ENCODE data around the gene NR5A2.

NR5A2 gene

DNA sequence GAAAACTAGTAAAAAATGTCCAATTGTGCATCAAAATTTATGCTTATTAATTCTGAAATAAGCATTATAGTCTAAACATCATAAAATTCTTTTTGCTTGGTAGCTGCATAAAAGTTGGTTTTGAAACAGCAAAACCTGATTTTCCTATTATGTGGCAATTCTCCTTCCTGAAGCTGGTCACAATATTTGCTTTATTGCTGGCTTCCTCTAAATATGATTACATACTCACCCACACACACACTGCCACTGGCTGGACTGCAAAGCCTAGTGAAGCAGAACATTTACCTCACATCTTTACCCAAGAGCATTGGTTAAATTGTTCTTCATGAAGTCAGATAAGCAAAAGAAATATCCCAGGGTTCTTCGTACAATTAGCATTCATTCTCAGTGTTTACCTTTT, 103.0 kb downstream of the NR5A2 start:
- DNase-seq = no peak

DNA sequence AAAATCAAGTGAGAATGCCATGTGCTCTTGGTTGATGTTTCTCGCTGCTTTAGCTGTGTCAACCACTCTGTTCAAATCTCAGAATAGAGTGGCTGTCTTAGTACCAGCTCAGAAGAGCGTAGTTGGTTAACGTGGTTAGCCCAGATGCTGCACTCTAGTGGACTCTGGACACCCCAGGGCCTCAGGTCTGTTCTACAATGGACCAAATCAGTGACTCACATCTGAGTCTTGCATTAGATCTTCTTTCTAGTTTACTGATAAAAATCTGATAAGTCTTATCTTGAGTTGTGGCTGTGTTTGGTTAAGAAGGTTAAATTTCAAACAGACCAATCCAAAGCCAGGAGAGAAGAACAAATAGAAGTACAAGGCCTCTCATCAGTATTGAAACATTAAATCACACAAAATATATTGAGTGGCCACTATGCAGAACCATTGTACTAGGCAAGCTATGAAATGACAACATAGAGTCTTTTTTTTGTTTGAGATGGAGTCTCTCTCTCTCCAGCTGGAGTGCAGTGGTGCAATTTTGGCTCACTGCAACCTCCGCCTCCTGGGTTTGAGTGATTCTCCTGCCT, 104.1 kb downstream of the NR5A2 start:
- DNase-seq = no peak

DNA sequence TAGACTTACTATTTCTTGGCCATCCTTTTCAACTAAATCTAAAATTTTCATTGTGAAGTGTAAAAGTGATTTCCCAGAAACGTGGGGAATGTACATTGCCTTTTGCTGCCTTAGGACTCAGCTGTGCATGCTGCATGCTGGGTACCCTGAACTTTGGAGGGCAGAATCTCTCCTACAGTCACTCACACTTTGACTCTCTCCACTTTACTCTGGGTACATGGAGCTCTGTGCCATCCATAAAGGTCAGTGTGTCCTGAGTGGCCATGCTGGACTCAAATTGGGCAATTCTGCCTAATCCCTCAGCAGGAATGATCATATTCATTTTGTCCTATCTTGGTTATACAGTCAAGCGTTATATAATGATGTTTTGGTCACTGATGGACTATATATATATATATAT, 105.6 kb downstream of the NR5A2 start:
- no peak for DNase-seq

GRCh38 chr1:200134116-200134515, 106.6 kb downstream of the NR5A2 start:
- DNase-seq = no peak

DNA sequence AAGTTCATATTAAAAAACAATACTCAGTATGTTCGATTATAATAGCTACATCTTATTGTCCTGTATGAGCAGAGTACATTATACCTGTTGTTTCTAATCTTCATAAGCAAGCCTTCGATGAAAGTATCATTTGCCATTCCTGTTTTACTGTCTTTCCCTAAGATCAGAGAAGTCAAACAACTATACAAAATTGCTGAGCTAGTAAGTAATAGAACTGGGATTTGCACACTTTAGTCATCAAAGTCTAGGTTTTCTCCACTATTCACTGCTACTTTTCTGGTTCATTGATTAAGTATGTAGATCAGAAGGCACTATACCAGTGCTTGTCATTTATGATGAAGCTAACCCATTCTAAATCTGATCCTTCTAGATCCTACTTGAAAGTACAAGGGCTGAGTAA, 108.9 kb downstream of the NR5A2 start:
- DNase-seq = no peak

DNA sequence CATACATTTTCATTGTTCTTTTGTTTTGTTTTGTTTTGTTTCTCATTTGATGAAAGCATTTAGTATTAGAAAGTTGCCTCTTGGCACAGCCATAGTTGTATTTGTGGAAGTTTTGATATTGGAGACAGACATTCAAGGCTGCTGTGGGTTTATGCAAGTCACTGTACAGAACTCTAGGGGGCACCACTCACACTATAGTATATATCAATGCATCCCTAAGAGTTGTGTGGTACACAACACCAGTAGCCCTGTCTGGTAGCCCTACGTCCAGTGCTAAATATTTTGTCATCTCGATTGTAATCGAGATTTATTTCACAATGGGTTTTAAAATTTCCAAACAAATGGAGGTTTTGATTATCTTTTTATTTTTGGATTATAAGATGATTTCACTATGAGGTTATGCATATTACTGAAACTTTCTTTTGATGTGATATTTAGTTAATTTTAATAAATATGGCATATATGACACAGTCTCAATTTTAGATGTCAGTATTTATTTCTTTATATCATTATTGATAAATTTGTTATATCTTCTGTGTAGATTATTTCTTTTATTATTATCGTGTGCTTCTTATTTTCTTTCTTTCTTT, 112.2 kb downstream of the NR5A2 start:
- peak; percentile 57 for DNase-seq

DNA sequence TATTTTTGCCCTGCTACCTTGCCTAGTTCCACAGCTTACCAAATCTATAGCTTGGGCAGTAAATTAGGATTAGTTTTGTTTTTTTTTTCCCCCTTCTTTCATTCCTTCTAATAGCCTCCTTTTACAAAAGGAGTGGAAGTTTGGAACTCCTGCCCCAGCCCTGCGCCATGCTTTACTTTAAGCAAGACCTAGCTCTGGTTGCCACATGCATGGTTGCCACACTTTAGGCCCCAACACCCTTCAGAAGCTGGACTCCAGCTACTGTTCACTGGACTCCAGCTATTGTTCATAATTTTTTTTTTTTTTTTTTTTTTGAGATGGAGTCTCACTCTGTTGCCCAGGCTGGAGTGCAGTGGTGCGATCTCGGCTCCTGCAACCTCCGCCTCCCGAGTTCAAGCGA, 115.8 kb downstream of the NR5A2 start:
- DNase-seq = no peak

- no peak for DNase-seq
Measured at GRCh38 chr1:200146100-200146499, 118.6 kb downstream of the NR5A2 start.

DNA sequence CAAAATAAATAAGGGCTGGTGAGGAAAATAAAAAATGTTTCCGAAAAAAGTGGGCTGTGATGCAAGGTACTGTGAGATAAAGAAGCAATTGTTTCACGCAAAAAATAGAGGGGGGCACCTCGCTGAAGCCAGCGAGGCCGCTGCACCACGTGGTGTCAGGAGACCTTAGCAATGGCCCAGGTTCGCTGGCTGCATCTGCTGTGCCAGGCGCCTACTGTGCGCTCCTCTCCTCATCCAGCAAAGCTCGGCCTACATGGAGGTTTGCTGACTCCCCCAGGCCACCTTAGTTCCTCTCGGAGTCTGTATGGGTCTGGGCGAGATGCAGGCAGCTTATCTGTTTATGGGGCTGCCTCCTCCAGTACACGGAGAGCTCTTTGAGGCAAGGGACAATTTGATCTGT, 119.6 kb downstream of the NR5A2 start:
- no peak for DNase-seq

DNA sequence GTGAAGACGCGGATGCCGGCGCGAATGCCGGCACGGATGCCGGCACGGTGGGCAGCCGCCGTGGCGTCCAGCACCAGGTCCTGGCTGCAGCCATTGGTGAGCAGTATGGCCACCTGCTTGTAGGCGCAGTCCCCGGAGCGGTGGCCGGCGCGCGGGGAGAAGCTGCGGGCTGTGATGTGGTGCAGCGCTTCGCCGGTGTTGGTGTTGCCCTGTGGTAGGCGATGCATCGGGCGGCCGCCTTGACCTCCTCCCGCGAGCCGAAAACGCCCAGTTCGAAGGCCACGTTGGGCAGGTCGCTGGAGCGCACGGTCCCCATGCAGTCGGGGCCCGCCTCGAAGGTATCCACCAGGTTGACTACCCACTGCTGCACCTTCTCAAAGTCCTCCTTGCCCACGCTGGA, 120.2 kb downstream of the NR5A2 start:
- no peak for DNase-seq

GRCh38 chr1:200150006-200150405, 122.5 kb downstream of the NR5A2 start:
- DNase-seq = no peak

DNA sequence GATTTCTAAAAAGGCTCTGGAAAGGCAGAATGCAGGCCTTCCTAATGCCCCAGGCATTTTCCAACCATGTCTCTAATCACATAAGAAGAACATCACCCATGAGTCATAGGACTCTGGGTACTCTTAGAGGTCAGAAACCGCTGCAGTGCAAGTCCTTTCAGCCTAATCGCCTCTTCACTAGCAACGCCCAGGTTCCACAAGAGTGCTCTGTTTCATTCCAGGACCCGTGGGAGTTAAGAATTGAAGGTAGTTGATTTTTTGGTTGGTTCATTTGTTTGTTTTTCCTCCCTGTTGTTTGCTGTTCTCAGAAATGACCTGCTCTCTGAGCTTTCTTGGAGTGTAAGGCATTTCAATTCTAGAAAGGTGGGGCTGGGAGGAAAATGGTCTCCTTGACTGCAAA, 123.2 kb downstream of the NR5A2 start:
- no peak for DNase-seq

- no peak for DNase-seq
Measured at GRCh38 chr1:200152336-200152735, 124.8 kb downstream of the NR5A2 start.

DNA sequence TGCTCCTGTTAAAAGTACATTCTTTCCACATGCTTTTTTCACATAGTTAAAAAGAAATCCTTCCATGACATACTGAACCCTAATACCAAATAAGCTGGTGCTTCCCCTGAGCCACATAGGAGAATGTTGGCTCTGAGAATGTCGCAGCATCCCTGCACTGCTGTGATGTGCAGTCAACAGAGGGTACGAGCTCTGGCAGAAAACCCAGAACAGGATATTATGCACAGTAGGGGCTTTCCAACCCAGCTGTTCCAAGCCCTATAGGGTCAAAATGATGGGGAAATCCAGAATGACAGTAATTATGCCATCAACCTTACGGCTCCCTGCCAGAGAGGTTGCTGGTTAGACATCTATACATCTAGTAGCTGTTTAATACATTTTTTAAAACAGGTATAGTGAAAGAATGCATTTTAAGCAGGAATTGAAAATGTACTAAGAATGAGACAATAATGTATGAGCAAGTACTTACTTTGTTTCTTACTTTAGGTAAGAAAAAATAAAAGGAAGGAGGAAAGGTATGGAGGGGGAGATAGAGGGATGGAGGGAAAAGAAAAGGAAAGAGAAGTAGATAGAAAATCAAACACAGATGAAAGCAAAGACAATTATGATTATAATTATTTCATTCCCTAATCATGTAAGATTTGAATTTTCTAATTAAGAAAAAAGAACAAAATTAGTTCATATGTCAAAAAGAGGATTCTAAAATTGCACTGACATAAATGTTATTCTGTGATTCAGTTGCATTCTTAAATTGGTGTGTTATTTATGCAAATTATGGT, 126.0 kb downstream of the NR5A2 start:
- DNase-seq = no peak

DNA sequence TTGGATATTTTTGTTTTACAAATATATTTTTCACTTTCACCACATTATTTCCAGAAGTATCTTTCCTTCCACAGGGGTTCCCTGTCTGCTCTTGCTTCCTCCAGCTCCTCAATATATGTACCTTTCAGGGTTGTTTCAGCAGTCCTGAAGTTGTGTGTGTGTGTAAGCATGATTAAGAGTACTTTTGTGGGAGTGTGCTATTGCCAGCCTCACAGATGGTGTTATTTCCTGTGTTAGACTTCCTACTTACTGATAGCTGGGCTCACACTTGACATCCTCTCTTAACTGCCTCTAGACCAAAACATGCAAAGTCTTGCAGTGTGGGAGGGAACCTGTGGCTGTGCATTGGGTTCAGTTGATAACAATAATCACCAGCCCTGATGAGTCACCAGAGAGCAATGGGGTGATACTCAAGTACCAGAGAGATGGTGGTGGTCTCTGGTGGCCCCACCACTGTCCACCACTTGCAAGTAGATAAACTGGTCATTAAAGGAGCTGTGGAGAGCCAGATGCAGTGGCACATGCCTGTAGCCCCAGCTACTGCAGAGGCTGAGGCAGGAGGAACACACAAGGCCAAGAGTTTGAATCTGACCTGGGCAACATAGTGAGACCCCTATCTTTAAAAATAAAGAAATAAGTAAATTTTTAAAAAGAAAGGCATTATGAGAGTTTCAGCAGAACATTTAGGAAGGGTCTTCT, 126.7 kb downstream of the NR5A2 start:
- DNase-seq = no peak

GRCh38 chr1:200157715-200158114, 130.2 kb downstream of the NR5A2 start:
- DNase-seq = no peak

GRCh38 chr1:200161801-200162200, 134.3 kb downstream of the NR5A2 start:
- DNase-seq = no peak

DNA sequence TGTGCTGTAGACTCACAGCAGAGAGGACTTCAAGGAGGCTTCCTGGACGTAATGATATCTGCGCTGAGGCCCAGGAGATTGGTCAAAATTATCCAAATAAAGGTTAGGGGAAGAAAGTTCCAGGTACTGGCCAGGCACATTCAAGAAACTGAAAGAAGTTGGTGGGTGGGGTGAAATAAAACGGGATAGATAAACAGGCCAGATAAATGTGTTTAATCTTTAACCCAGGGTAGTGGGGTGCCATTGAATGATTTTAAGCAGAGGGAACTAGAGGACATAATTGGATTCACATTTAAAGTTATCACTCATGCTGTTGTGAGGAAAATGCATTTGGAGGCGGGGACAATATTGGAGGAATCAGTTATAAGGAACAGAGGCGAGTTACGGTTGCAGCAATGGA, 134.7 kb downstream of the NR5A2 start:
- DNase-seq = no peak

DNA sequence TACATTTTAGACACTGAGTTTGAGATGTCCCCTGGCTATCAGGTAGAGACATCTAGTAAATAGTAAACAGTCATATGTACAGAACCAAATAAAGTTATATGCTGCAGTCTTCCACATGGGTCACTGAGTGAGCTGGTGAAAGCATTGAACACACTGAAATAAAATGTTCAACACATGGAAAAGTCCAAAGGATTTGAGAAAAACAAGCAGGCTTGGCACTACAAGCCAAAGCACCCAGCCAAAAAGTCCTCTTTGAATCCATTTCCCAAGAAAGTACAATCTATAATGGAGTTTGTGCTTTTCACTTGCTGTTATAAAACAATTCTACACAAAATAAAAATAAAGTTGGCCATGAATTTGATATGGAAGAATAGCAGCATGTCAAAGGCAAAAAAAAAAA, 135.4 kb downstream of the NR5A2 start:
- no peak for DNase-seq

DNA sequence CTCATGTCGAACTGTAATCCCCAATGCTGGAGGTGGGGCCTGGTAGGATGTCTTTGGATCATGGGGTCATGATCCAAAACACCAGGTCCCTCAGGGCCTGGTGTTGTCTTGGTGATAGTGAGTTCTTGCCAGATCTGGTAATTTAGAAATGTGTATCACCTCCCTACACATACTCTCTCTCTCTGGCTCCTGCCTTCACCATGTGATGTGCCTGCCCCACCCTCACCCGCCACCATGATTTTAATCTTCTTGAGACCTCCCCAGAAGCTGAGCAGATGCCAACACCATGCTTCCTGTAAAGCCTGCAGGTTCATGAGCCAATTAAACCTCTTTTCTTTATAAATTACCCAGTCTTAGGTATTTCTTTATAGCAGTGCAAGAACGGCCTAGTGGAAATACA, 136.4 kb downstream of the NR5A2 start:
- DNase-seq = no peak

DNA sequence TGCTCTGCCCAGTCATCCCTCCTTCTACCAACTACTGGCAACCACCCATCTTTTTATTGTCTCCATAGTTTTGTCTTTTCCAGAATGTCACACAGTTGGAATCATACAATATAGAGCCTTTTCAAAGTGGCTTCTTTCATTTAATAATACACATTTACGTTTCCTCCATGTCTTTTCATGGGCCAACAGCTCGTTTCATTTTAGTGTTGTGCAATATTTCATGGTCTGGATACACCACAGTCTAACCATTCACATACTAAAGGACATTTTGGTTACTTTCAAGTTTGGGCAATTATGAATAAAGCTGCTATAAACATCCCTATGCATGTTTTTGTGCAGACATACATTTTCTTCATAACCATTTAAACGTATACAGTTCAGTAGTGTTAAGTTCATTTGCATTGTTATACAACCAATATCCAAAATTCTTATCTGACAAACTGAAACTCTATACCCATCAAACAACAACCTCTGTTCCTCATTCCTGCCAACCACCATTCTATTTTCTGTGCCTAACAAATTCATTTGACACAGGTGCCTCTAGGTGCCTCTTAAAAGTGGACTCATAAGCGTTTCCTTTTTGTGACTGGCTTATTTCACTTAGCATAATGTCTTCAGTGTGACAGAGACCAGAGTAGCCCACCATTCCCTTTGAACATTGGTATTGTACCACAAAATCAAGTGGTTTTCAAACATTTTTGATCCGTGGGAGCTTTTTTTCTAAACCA, 138.1 kb downstream of the NR5A2 start:
- no peak for DNase-seq

DNA sequence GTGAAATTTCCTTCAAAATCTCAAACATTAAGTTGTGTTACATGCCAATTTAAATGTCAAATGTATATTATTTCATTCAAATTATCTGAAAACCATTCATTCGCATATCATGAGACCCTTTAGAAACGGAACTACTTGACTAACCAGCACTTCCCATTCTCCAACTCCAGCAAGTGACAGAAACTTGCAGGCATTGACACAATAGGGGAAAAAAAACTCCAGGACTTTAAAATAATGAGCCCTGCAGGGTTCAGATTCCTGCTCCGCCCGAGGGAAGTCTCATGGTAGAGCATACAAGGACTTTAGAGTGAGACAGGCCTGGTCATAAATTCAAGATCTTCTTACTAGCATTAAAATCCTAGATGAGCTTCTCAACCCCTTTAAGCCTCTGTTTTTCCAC, 138.9 kb downstream of the NR5A2 start:
- no peak for DNase-seq

- DNase-seq = no peak
Measured at GRCh38 chr1:200168926-200169325, 141.4 kb downstream of the NR5A2 start.
